ENCODE data around the gene GNB4. TPM values are rescaled to one million over a fixed set of nuclear protein-coding genes. Genes with fewer than 3 reads are reported as not detected.

GNB4 gene
- total RNA-seq, 1 donor from 2014 or later = 16.3 TPM

- intact Hi-C loops (cut with micrococcal nuclease) = no loop called here
- ATAC-seq = no peak
These were observed 4.0 kb downstream of the GNB4 start for GRCh38 chr3:179447251-179447650.

GRCh38 chr3:179446501-179446900 is 4.8 kb downstream of the GNB4 start:
- intact Hi-C loops (cut with micrococcal nuclease) = no loop called here
- ATAC-seq (no peak), DNase-seq (no peak)

More at GRCh38 chr3:179447251-179447650, 4.0 kb downstream of the GNB4 start:
- DNase-seq = no peak

- DNase-seq (no peak), ATAC-seq (no peak)
- intact Hi-C loops (cut with micrococcal nuclease) = no loop called here
These were observed 12.4 kb downstream of the GNB4 start for GRCh38 chr3:179438841-179439240.

GRCh38 chr3:179436517-179436916 is 14.8 kb downstream of the GNB4 start:
- intact Hi-C loops (cut with micrococcal nuclease) = no loop called here
- no peak for ATAC-seq
- DNase-seq = no peak

GRCh38 chr3:179432451-179432850 is 18.8 kb downstream of the GNB4 start:
- ATAC-seq (no peak), DNase-seq (no peak)
- intact Hi-C loops (cut with micrococcal nuclease) = no loop called here

DNA sequence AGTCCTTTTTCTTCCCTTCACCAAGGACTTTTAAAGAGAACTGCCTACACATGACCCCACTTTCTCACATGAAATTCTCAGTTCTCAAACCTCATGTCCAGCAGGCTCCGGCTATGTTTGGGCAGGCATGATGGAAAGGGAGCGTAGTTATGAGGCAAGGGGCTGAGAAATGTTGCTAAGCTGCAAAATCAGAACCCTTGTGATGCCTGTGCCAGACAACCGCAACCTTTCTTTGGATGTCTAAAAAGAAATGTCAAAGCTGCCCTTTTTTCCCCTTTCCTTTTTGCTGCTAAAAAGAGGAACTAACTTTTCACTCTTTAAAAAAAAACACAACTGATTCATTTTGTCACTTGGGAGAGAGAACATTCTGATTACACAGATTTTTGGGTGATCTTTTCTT is 19.2 kb downstream of the GNB4 start:
- intact Hi-C loops (cut with micrococcal nuclease) = no loop called here
- DNase-seq (no peak), ATAC-seq (peak; percentile 33)

GRCh38 chr3:179430277-179430870 is 20.9 kb downstream of the GNB4 start:
- no peak for ATAC-seq
- no peak for DNase-seq
- intact Hi-C loops (cut with micrococcal nuclease) = no loop called here

- ATAC-seq (no peak), DNase-seq (no peak)
- intact Hi-C loops (cut with micrococcal nuclease) = no loop called here
These were observed 22.3 kb downstream of the GNB4 start for GRCh38 chr3:179428876-179429548.

DNA sequence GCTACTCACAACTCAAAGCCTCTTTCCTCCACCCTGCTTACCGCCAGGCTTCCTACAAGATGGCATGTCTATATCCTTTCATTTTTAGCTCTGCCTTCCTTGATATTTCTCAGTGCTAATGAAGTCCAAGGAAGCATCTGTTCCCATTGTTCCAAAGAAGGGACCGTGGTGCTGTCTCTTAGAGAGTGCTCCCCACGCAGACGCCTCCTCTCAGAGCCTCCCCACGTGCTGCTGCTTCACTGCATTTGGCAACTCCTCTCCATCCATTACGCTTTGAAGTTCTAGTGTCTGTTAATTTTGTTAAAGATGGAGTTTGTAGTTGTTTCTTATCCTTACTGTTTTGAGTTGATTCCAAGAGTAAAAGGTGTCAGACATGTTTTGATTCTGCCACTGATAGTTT is 26.2 kb downstream of the GNB4 start:
- DNase-seq (no peak), ATAC-seq (no peak)
- intact Hi-C loops (cut with micrococcal nuclease) = no loop called here

DNA sequence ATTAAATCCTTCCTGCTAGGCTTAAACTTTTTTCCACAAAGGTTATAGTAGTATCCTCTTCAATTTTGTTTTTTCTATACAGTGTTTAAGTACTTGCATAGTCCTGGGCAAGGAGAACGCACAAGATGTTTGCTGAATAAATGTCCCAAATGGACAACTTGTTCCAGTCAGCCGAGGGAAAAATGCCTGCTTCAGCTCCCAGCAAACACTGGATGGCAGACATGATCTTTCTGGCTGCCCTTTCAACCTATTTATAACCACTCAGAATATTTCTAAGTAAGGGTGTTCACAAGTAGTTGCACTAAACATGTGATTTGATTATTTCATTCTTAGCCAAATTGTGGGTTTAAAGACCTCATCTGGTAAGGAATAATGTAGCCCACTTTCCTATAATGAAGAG is 29.8 kb downstream of the GNB4 start:
- intact Hi-C loops (cut with micrococcal nuclease) = loop anchor here (1.0 kb wide), 1 partner anchor 138 kb away; no protein-coding TSS in a partner anchor
- DNase-seq (no peak), ATAC-seq (peak; percentile 85)

DNA sequence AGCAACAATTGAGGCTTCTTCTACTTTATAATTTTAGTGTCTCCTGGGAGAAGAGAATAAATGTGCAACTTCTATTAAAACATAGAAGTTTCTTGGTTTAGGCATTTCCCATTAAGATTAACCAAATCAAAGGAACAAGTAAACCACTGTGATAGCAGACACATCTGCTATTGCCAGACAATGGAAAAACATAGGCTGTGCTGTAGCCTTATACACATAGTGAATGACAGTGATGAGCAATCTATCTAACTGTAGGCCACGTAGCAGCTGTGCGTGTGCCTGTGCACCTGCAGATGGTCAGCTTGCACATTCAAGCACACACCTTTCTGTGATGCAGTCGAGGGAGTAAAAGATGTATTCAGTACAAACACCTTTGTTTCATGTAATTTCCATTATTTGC is 32.7 kb downstream of the GNB4 start:
- no peak for DNase-seq
- intact Hi-C loops (cut with micrococcal nuclease) = no loop called here
- ATAC-seq = no peak

- intact Hi-C loops (cut with micrococcal nuclease) = no loop called here
- ATAC-seq (no peak), DNase-seq (no peak)
These were observed 34.6 kb downstream of the GNB4 start for GRCh38 chr3:179416681-179417080.

- intact Hi-C loops (cut with micrococcal nuclease) = no loop called here
- no peak for DNase-seq
- peak; percentile 92 for ATAC-seq
These were observed 35.9 kb downstream of the GNB4 start for GRCh38 chr3:179415377-179415776.

GRCh38 chr3:179414804-179415203 is 36.5 kb downstream of the GNB4 start:
- DNase-seq (no peak), ATAC-seq (peak; percentile 51)
- intact Hi-C loops (cut with micrococcal nuclease) = no loop called here

DNA sequence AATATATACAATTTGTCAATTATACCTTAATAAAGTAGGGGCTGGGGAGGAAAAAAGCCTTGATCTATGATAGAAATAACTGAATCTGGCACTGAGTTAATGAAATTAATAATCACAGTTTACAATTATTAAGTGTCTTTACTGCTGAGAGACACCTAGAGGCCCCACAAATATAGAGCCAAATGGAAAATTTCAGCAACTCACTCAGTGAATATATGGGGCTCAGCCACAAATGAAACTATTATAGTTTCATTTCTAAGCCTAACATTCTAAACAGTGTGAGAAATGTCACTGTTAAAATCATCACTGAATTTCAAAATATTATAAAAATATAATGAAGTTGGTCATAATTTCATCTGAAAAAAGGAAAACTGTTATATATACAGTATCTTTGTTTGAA is 40.3 kb downstream of the GNB4 start:
- intact Hi-C loops (cut with micrococcal nuclease) = no loop called here
- ATAC-seq (no peak), DNase-seq (no peak)

DNA sequence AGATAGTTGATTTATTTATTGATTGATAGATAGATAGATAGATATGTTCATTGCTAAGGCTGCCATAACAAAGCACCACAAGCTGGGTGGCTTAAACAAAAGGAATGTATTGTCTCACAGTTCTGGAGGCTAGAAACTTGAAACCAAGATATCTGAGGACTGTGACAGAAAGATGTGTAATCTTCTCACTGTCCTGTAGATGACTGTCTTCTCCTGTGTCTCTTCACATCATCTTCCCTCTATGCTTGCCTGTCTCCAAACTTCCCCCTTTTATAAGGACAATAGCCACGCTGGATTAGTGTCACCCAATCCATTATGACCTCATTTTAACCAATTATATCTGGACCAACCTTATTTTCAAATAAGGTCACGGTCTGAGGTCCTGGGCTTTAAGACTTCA is 40.9 kb downstream of the GNB4 start:
- no peak for DNase-seq
- intact Hi-C loops (cut with micrococcal nuclease) = no loop called here
- no peak for ATAC-seq

DNA sequence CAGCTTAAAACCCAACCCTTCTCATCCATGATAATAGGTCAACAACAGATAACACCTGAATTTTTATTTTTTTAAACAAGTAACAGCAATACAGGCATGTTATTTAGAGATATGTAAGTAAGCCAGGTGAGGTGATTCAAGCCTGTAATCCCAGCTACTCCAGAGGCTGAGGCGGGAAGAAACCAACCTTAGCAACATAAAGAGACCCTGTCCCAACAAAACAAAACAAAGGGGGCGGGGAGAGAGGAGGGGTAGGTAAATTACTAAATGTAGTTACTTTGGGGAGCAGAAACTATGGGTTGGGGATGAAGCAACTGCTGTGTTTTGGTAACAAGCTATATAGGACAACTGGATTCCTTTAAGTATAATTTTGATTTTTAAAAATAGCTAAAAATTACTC is 47.0 kb downstream of the GNB4 start:
- ATAC-seq = no peak
- no peak for DNase-seq
- intact Hi-C loops (cut with micrococcal nuclease) = no loop called here

DNA sequence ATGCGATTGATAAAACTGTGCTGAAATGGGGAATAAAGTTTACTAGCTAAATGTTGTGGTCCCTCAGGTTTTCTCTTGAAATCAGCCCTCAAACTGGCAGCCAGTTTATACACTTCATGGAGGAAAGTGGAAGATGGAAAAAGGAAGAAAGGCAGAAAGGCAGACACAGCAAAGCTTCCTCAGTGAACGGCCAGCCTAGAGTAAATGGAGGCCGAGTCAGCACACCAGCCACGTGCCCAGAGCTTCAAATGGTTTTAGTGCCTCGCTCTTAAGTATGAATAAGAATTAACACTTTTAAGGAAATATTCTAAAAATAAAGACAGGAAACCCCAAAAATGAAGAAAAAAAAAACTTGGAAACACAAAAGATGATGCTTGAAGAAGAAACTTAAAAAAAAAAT is 48.3 kb downstream of the GNB4 start:
- ATAC-seq (no peak), DNase-seq (no peak)
- intact Hi-C loops (cut with micrococcal nuclease) = no loop called here

GRCh38 chr3:179401561-179401960 is 49.7 kb downstream of the GNB4 start:
- DNase-seq (no peak), ATAC-seq (no peak)
- intact Hi-C loops (cut with micrococcal nuclease) = no loop called here

DNA sequence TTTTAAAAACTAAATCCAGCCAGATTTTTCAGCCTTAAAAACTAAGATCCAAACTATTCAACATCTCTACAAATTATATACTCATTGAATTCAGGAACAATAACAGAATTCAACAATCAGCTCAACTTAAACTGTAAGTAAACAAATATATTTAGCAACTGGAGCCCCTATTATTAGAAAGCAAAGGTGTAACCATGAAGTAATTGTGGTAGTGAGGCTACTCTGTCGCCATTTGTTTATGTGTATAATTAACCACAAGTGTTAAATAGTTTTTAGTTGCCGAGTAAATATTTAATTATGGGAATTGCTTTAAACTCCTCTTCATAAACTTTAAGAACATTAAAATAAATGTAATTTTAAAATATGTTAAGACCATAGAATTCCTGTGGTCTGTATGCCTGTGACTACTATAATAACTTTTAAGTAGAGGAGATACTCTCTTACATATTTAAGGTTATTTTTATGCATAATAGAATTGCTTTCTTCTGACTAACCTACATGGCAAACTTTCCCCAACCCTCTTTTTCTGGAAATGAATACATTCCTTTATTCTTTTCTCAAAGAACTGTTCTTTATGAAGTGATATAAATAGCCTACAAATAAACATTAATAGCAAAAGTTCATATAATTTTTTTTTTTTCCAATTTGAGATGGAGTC is 52.6 kb downstream of the GNB4 start:
- intact Hi-C loops (cut with micrococcal nuclease) = no loop called here
- no peak for DNase-seq
- ATAC-seq = no peak

DNA sequence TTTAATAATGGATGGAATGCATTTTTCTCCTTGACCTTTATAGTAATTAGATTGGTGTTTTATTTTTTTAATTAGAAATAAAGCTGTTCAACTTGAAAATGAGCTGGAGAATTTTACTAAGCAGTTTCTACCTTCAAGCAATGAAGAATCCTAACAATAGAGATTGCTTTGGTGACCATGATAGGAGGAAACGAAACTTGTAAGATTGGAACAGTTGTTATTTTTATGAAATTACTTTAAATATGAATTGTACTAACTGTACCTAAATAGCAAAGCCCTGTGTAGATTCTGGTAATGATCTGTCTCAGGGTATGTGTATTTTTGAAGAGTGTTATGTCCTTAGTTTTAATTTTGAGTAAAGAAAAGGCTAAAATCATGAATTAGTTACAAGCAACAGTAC is 59.4 kb downstream of the GNB4 start:
- DNase-seq = no peak

More for the DNA sequence above, 59.4 kb downstream of the GNB4 start:
- no peak for ATAC-seq
- intact Hi-C loops (cut with micrococcal nuclease) = no loop called here

Data from left ventricle myocardium superior (tissue), 1 donor.